Measurements from ENCODE around the gene ITGB6. TPM values are rescaled to one million over a fixed set of nuclear protein-coding genes. Genes with fewer than 3 reads are reported as not detected.

The ITGB6 gene
- polyA plus RNA-seq, 2 of the 4 experiments (the other 2 are of a cell fraction), result 4.2 to 5.0 TPM

GRCh38 chr2:160141419-160141818, 58.7 kb downstream of the ITGB6 start:
- Histone ChIP-seq H3K4me3 (no peak overlapping the region), H3K27ac (no peak overlapping the region), H3K9me3 (no peaks in the 10 kb centered on the region), H3K4me1 (peaks cover 23% of the 10 kb centered on the region), H3K4me2 (no peak overlapping the region)
- WGBS (ENCODE audit: missing lambda C conversion rate), result 76% methylated on average over 4 of the region's 4 CpGs
- ATAC-seq, result no peak
- ChIA-PET POLR2A (no interaction called here), CTCF (interaction anchor here (1.0 to 1.4 kb wide), 2 partner anchors 38 to 110 kb away, joined by 3 read pairs; no protein-coding TSS in a partner anchor)
- DNase-seq (ENCODE audit: low read depth in 1 of 2, low spot score in 1 of 2), result no peak
- TF ChIP-seq CBX8 (IDR thresholded peaks at IDR 0.05) (no peak), FOXS1 (CRISPR knock-in tag; IDR thresholded peaks at IDR 0.05) (no peak), JUNB (IDR thresholded peaks at IDR 0.05) (no peak), BHLHE40 (IDR thresholded peaks at IDR 0.05; ENCODE audit: low read depth, low read length) (no peak), CEBPB (IDR thresholded peaks at IDR 0.05) (no peak), NFE2L2 (conservative IDR thresholded peaks at IDR 0.05; ENCODE audit: low read length) (no peak), EHMT2 (IDR thresholded peaks at IDR 0.05; ENCODE audit: low read depth) (no peak), HEYL (CRISPR knock-in tag; IDR thresholded peaks at IDR 0.05) (no peak), REST (IDR thresholded peaks at IDR 0.05) (no peak), JUN (IDR thresholded peaks at IDR 0.05) (no peak), ELK1 (IDR thresholded peaks at IDR 0.05; ENCODE audit: low read depth, low read length) (no peak), GATA3 (IDR thresholded peaks at IDR 0.05; ENCODE audit: borderline replicate concordance) (no peak), FOSL2 (IDR thresholded peaks at IDR 0.05) (no peak), FOSL2 (CRISPR knock-in tag; IDR thresholded peaks at IDR 0.05) (no peak), HDAC2 (IDR thresholded peaks at IDR 0.05) (no peak), ZFP36 (IDR thresholded peaks at IDR 0.05; ENCODE audit: borderline replicate concordance, partially characterized antibody) (no peak), PHF8 (IDR thresholded peaks at IDR 0.05; ENCODE audit: borderline replicate concordance, low read depth) (no peak)
- TF ChIP-seq, protein P1, sequence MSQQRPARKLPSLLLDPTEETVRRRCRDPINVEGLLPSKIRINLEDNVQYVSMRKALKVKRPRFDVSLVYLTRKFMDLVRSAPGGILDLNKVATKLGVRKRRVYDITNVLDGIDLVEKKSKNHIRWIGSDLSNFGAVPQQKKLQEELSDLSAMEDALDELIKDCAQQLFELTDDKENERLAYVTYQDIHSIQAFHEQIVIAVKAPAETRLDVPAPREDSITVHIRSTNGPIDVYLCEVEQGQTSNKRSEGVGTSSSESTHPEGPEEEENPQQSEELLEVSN (IDR thresholded peaks at IDR 0.05; ENCODE audit: borderline replicate concordance, low read depth), result no peak
- TF ChIP-seq, protein P2, sequence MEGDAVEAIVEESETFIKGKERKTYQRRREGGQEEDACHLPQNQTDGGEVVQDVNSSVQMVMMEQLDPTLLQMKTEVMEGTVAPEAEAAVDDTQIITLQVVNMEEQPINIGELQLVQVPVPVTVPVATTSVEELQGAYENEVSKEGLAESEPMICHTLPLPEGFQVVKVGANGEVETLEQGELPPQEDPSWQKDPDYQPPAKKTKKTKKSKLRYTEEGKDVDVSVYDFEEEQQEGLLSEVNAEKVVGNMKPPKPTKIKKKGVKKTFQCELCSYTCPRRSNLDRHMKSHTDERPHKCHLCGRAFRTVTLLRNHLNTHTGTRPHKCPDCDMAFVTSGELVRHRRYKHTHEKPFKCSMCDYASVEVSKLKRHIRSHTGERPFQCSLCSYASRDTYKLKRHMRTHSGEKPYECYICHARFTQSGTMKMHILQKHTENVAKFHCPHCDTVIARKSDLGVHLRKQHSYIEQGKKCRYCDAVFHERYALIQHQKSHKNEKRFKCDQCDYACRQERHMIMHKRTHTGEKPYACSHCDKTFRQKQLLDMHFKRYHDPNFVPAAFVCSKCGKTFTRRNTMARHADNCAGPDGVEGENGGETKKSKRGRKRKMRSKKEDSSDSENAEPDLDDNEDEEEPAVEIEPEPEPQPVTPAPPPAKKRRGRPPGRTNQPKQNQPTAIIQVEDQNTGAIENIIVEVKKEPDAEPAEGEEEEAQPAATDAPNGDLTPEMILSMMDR (IDR thresholded peaks at IDR 0.05), result no peak
- no peak for FAIRE-seq

GRCh38 chr2:160140471-160140870, 59.6 kb downstream of the ITGB6 start:
- H3K27ac ChIP-seq, result no peak overlapping the region
- ChIA-PET CTCF (interaction anchor here (1.0 to 1.4 kb wide), 2 partner anchors 37 to 111 kb away, joined by 3 read pairs; no protein-coding TSS in a partner anchor), POLR2A (no interaction called here)
- WGBS (ENCODE audit: missing lambda C conversion rate), result 83% methylated on average over 4 of the region's 4 CpGs
- no peak for ATAC-seq
- DNase-seq (ENCODE audit: low read depth in 1 of 2, low spot score in 1 of 2), result no peak
- H3K9me3 ChIP-seq, result no peaks in the 10 kb centered on the region
- peaks cover 23% of the 10 kb centered on the region for H3K4me1 ChIP-seq
- H3K4me2 ChIP-seq, result peak overlapping the region; percentile 30; the same call in 2 of the 3 replicates
- no peak overlapping the region for H3K4me3 ChIP-seq
- no peak for FAIRE-seq
- TF ChIP-seq NFE2L2 (conservative IDR thresholded peaks at IDR 0.05; ENCODE audit: low read length), result no peak
- TF ChIP-seq, protein P3, sequence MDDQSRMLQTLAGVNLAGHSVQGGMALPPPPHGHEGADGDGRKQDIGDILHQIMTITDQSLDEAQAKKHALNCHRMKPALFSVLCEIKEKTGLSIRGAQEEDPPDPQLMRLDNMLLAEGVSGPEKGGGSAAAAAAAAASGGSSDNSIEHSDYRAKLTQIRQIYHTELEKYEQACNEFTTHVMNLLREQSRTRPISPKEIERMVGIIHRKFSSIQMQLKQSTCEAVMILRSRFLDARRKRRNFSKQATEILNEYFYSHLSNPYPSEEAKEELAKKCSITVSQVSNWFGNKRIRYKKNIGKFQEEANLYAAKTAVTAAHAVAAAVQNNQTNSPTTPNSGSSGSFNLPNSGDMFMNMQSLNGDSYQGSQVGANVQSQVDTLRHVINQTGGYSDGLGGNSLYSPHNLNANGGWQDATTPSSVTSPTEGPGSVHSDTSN (IDR thresholded peaks at IDR 0.05), result no peak
- TF ChIP-seq JUN (IDR thresholded peaks at IDR 0.05), result no peak
- TF ChIP-seq MAX (IDR thresholded peaks at IDR 0.05), result no peak
- no peak for TF ChIP-seq EP300 (IDR thresholded peaks at IDR 0.05)
- TF ChIP-seq FOSB (CRISPR knock-in tag; IDR thresholded peaks at IDR 0.05), result no peak
- TF ChIP-seq, protein P4, sequence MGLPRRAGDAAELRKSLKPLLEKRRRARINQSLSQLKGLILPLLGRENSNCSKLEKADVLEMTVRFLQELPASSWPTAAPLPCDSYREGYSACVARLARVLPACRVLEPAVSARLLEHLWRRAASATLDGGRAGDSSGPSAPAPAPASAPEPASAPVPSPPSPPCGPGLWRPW (IDR thresholded peaks at IDR 0.05), result no peak
- TF ChIP-seq, protein P5, sequence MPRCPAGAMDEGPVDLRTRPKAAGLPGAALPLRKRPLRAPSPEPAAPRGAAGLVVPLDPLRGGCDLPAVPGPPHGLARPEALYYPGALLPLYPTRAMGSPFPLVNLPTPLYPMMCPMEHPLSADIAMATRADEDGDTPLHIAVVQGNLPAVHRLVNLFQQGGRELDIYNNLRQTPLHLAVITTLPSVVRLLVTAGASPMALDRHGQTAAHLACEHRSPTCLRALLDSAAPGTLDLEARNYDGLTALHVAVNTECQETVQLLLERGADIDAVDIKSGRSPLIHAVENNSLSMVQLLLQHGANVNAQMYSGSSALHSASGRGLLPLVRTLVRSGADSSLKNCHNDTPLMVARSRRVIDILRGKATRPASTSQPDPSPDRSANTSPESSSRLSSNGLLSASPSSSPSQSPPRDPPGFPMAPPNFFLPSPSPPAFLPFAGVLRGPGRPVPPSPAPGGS (IDR thresholded peaks at IDR 0.05), result no peak
- TF ChIP-seq, protein P2 (IDR thresholded peaks at IDR 0.05), result no peak
- TF ChIP-seq RAD21 (conservative IDR thresholded peaks at IDR 0.05 in 1 of 2, IDR thresholded peaks at IDR 0.05 in 1 of 2), result no peak

Measured in A549 (cell line).